Measurements from ENCODE around the gene NFATC1.

DNA sequence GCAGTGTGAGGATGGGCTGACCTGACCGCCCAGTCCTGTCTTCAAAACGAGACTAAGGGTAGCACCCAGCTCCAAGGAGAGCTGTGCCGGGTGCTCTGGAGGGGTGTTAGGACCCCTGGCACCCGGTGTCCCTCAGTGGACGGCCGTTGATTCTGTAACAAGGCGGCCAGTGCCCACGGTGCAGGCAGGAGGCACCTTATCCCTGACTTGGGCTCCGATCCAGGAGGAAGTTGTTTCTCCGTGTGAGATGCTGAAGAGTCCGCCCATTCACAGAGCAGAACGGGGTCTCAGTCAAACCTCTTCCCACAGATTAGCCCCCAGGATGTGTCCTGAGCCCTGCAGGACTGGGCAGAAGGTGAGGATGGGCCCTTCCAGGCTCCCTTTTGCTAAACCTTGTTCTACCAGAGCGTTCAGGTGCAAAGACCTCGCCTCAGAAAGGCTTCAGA is 123.0 kb downstream of the NFATC1 start:
- TF ChIP-seq CTCF (IDR thresholded peaks at IDR 0.05) (no peak), NFIC (IDR thresholded peaks at IDR 0.05; ENCODE audit: borderline replicate concordance) (no peak), POLR2AphosphoS5 (IDR thresholded peaks at IDR 0.05; ENCODE audit: low read depth, low read length) (no peak), TAF1 (IDR thresholded peaks at IDR 0.05; ENCODE audit: borderline replicate concordance, low read depth, low read length) (no peak), USF2 (IDR thresholded peaks at IDR 0.05; ENCODE audit: borderline replicate concordance, low read depth, low read length) (no peak), RAD21 (IDR thresholded peaks at IDR 0.05; ENCODE audit: low read length) (no peak), FOXM1 (IDR thresholded peaks at IDR 0.05; ENCODE audit: low read depth) (no peak), ELF1 (IDR thresholded peaks at IDR 0.05) (no peak), EP300 (IDR thresholded peaks at IDR 0.05; ENCODE audit: borderline replicate concordance in 1 of 2, low read depth in 1 of 2, low read length in 1 of 2) (no peak), NRF1 (IDR thresholded peaks at IDR 0.05; ENCODE audit: low read depth, low read length) (no peak), RFX5 (IDR thresholded peaks at IDR 0.05; ENCODE audit: low read length) (no peak), MXI1 (IDR thresholded peaks at IDR 0.05; ENCODE audit: low read depth, low read length) (no peak), SMC3 (IDR thresholded peaks at IDR 0.05; ENCODE audit: low read depth, low read length) (no peak)
- TF ChIP-seq, protein P1, sequence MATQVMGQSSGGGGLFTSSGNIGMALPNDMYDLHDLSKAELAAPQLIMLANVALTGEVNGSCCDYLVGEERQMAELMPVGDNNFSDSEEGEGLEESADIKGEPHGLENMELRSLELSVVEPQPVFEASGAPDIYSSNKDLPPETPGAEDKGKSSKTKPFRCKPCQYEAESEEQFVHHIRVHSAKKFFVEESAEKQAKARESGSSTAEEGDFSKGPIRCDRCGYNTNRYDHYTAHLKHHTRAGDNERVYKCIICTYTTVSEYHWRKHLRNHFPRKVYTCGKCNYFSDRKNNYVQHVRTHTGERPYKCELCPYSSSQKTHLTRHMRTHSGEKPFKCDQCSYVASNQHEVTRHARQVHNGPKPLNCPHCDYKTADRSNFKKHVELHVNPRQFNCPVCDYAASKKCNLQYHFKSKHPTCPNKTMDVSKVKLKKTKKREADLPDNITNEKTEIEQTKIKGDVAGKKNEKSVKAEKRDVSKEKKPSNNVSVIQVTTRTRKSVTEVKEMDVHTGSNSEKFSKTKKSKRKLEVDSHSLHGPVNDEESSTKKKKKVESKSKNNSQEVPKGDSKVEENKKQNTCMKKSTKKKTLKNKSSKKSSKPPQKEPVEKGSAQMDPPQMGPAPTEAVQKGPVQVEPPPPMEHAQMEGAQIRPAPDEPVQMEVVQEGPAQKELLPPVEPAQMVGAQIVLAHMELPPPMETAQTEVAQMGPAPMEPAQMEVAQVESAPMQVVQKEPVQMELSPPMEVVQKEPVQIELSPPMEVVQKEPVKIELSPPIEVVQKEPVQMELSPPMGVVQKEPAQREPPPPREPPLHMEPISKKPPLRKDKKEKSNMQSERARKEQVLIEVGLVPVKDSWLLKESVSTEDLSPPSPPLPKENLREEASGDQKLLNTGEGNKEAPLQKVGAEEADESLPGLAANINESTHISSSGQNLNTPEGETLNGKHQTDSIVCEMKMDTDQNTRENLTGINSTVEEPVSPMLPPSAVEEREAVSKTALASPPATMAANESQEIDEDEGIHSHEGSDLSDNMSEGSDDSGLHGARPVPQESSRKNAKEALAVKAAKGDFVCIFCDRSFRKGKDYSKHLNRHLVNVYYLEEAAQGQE (IDR thresholded peaks at IDR 0.05; ENCODE audit: low read depth, low read length): no peak
